K562 treated with DMSO at 1 percent for 12 hours (cell line): ENCODE results near the gene SARDH. TPM values are rescaled to one million over a fixed set of nuclear protein-coding genes. Genes with fewer than 3 reads are reported as not detected.

Source experiments
- total RNA-seq: library from RNA; unstranded; fragments of 300-600 nt; gene quantifications from 2 replicates; pipeline ENCODE4 v1.2.3, GENCODE V29; 2022; ENCODE audit not compliant: insufficient read depth

The SARDH gene
- 0.34 TPM in 1 of 2 replicates, not detected in the other for total RNA-seq

DNA sequence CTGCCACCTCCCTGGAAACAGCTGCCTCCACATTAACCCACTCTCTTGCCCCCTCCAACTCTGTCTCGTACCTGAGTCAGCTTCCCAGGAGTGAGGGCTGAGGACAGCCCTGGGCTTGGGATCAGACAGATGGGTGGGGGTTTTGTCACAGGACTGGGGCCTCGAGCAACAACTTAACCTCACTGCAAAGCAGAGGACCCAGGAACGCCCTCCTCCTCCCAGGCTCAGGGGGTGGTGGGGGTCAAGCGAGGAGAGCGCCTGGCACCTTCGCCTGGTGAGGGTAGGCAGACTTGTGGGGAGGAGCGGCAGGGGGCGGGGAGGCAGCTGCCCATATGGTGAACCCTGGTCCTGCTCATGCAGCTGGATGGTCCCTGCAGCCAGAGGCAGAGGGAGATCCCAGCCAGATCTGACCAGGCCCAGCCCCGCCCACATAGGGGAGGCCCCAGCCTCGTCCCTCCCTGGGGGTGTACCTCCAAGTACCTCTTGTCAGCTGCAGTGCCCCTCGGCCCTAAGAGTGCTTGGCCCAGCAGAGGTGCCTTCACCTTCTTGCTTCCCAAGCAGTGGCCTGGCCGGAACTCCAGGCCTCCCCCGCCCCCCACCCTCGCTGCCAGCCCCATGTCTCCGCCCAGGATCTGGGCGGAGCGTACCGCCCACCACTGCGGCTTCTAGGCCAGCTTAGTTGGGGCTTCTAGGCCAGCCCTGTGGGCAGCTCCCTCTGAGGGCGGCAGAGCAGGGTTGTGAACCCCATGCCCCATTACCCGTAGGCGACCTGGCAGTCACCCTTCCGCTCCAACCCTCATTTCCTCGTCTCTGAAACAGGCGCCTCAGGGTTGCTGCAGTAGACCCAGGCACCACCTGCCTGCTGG, at the start of gene SARDH:
SARDH (minus strand) TSS at position 579 of the 866 bp plus-strand sequence. CDS start 4,179 bp downstream, outside the sequence.

GRCh38 chr9:133635533-133636531, 102.3 kb downstream of the SARDH start, which contains the start of gene DBH:
Gene DBH (plus strand): TSS chr9:133636363. CDS start chr9:133636372, 9 bp downstream.

Other genes with a start within 250 kb of the SARDH start
- not detected in 2 replicates for gene MYMK, start 213.4 kb downstream of the SARDH start, total RNA-seq
- gene ADAMTSL2, start 203.6 kb downstream of the SARDH start, total RNA-seq: not detected in 2 replicates
- not detected in 2 replicates for gene FAM163B, start 129.0 kb downstream of the SARDH start, total RNA-seq
- not detected in 2 replicates for gene DBH, start 102.0 kb downstream of the SARDH start, total RNA-seq